ENCODE data around the gene POLR2J3.
"Not testable (repeated sequence)": the region's sequence is repeated elsewhere in the genome, so short reads cannot be mapped to it uniquely, and the experiment has no call there.

Gene POLR2J3
- 4.6 to 10.5 (median 7.2) reads per million in 4 donors for total RNA-seq

GRCh38 chr7:102572261-102573239 lies at the start of gene POLR2J3:
Gene POLR2J3 (minus strand): TSS chr7:102572583. CDS start chr7:102572521, 62 bp downstream.
- DNase-seq: peak; percentile 87 to 100 (median 98)

- not testable (repeated sequence) for DNase-seq
Observed at GRCh38 chr7:102618122-102618521, 45.7 kb upstream of the POLR2J3 start.

GRCh38 chr7:102616507-102617125 lies 44.2 kb upstream of the POLR2J3 start, which contains the start of gene RASA4:
Gene RASA4 (minus strand): TSS chr7:102616756. CDS start chr7:102616689, 67 bp downstream.
- DNase-seq: peak; percentile 1 to 48 (median 18)

- DNase-seq: not testable (repeated sequence)
Observed at GRCh38 chr7:102615930-102616329, 43.5 kb upstream of the POLR2J3 start.

GRCh38 chr7:102614873-102615272 lies 42.5 kb upstream of the POLR2J3 start:
- not testable (repeated sequence) for DNase-seq

GRCh38 chr7:102614346-102614697 lies 41.9 kb upstream of the POLR2J3 start:
- not testable (repeated sequence) for DNase-seq

GRCh38 chr7:102613575-102614345 lies 41.4 kb upstream of the POLR2J3 start:
- not testable (repeated sequence) for DNase-seq

GRCh38 chr7:102611675-102612325 lies 39.4 kb upstream of the POLR2J3 start:
- not testable (repeated sequence) for DNase-seq

GRCh38 chr7:102611013-102611674 lies 38.8 kb upstream of the POLR2J3 start:
- DNase-seq: not testable (repeated sequence)

- not testable (repeated sequence) for DNase-seq
Observed at GRCh38 chr7:102610441-102610840, 38.1 kb upstream of the POLR2J3 start.

- not testable (repeated sequence) for DNase-seq
Observed at GRCh38 chr7:102609734-102610133, 37.4 kb upstream of the POLR2J3 start.

- not testable (repeated sequence) for DNase-seq
Observed at GRCh38 chr7:102606848-102607247, 34.5 kb upstream of the POLR2J3 start.

GRCh38 chr7:102604431-102605145 lies 32.2 kb upstream of the POLR2J3 start:
- not testable (repeated sequence) for DNase-seq

- DNase-seq: not testable (repeated sequence)
Observed at GRCh38 chr7:102602317-102602716, 29.9 kb upstream of the POLR2J3 start.

- not testable (repeated sequence) for DNase-seq
Observed at GRCh38 chr7:102599699-102600098, 27.3 kb upstream of the POLR2J3 start.

GRCh38 chr7:102596036-102596435 lies 23.7 kb upstream of the POLR2J3 start:
- not testable (repeated sequence) for DNase-seq

GRCh38 chr7:102593637-102594334 lies 21.4 kb upstream of the POLR2J3 start:
- DNase-seq: not testable (repeated sequence)

GRCh38 chr7:102592477-102593019 lies 20.2 kb upstream of the POLR2J3 start:
- DNase-seq: peak in 4 of 5 donors; percentile 8 to 36 (median 24)

- not testable (repeated sequence) for DNase-seq
Observed at GRCh38 chr7:102589857-102590256, 17.5 kb upstream of the POLR2J3 start.

- DNase-seq: not testable (repeated sequence)
Observed at GRCh38 chr7:102583495-102583894, 11.1 kb upstream of the POLR2J3 start.
